SH-SY5Y (cell line): ENCODE data around the gene ZNF544.

Source experiments
- GATA2 ChIP-seq: IDR thresholded peaks from 2 replicates; pipeline ENCODE4 v1.6.1; 2011; ENCODE audit warnings: mild to moderate bottlenecking, low read depth, low read length
- GATA3 ChIP-seq: IDR thresholded peaks from 2 replicates; pipeline ENCODE4 v1.6.1; 2011; ENCODE audit warnings: low read depth, mild to moderate bottlenecking, low read length, moderate library complexity

The ZNF544 gene

DNA sequence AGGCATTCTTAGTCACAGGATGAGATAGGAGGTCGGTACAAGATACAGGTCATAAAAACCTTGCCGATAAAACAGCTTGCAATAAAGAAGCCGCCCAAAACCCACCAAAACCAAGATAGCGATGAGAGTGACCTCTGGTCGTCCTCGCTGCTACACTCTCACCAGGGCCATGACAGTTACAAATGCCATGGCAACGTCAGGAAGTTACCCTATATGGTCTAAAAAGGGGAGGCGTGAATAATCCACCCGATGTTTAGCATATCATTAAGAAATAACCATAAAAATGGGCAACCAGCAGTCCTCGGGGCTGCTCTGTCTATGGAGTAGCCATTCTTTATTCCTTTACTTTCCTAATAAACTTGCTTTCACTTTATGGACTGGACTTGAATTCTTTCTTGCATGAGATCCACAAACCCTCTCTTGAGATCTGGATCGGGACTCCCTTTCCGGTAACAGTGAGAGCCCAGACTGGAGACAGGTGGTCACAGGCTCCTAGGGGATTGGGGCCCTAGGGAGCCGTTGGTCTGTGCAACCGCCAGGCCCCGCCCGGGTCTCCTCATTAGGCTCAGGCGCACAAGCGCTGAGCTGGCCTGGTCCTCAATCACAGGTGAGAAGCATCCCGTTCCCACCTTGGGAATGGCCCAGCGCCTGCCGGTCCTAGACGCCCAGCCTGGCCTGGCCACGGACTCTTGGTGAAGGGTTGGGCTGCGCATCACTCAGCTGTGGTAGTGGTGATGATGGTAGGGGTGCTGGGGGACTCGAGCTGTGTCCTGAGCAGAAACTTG, 10.9 kb upstream of the ZNF544 start:
- TF ChIP-seq GATA2 (no peak), GATA3 (no peak)

DNA sequence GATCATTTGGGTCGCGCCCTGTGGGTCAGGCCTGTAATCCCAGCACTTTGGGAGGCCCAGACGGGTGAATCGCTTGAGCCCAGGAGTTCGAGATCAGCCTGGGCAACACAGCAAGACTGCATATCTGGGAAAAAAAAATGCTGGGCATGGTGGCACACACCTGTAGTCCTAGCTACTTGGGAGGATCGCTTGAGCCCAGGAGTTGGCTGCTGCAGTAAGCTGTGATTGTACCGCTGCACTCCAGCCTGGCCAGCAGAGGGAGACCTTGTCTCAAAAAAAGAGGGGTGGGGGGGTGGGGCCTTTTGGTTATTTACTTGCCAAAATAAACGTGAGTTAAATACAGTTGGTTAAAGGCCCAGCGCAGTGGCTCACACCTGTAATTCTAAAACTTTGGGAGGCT, 9.8 kb upstream of the ZNF544 start:
- TF ChIP-seq GATA2: no peak
- TF ChIP-seq GATA3: no peak

DNA sequence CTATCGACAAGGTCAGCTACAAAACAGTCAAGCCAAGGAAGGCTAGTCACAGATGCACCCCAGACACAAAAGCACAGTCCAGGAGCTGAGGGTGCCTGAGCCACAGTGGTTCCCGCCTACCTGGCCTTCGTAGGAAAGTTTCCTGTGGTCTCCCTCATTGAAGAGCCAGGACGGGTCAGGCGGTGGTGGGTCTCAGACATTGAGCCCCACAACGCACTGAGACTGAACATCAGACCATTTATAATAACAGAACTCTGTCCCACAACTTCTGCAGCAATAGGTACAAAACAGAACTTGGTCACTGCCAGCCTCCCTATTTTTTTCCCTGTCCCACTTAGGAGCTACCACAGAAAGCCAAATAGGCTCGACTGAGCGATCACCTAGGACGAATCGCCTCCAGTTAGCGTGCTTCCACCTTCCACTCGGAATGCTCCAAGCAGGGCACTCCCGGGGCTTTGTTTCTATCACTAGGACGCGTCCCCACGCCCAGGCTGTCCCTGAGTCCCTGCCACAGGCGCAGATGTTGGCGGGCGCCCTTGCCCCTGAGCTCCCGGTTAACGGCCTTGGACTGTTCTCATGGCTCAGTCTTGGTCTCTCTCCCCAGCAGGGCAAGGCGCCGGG, 640 bp upstream of the ZNF544 start:
- TF ChIP-seq GATA3 (no peak), GATA2 (no peak)

- TF ChIP-seq GATA3 (no peak), GATA2 (no peak)
These were observed 533 bp downstream of the ZNF544 start for GRCh38 chr19:58229255-58229639.

- TF ChIP-seq GATA3: no peak
- no peak for TF ChIP-seq GATA2
These were observed 8.6 kb downstream of the ZNF544 start for GRCh38 chr19:58237324-58237723.

GRCh38 chr19:58243351-58243750, 14.6 kb downstream of the ZNF544 start:
- TF ChIP-seq GATA2: no peak
- TF ChIP-seq GATA3: no peak

DNA sequence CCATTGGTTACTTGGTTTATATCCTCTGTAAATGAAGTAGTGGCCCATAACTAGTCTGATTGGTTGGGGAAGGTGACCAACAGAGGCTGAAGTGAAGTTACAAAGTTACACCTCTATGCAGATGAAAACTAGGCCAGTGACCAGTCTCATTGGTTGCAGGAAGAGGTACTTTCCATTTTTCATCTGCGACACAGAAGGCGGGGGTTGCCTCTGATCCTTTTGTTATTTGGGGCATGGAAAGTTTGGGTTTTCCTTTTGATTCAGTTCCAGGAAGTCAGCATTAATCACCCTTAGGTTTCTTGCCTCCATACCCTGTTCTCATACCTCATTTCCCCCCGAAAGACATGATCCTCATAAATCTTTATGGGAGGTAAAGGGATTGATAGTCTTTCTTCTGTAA, 20.2 kb downstream of the ZNF544 start:
- TF ChIP-seq GATA3 (no peak), GATA2 (no peak)

- no peak for TF ChIP-seq GATA3
These were observed 23.5 kb downstream of the ZNF544 start for GRCh38 chr19:58252102-58252685.

GRCh38 chr19:58261600-58261967, 32.9 kb downstream of the ZNF544 start:
- no peak for TF ChIP-seq GATA3
- TF ChIP-seq GATA2: no peak

GRCh38 chr19:58261968-58262921, 33.5 kb downstream of the ZNF544 start:
- TF ChIP-seq GATA3 (no peak), GATA2 (no peak)

- TF ChIP-seq GATA2 (no peak), GATA3 (no peak)
These were observed 34.2 kb downstream of the ZNF544 start for GRCh38 chr19:58262922-58263296.

GRCh38 chr19:58265100-58265499, 36.4 kb downstream of the ZNF544 start:
- no peak for TF ChIP-seq GATA2

GRCh38 chr19:58268344-58268743, 39.6 kb downstream of the ZNF544 start:
- TF ChIP-seq GATA3 (no peak), GATA2 (no peak)

GRCh38 chr19:58274771-58275201, 46.1 kb downstream of the ZNF544 start:
- TF ChIP-seq GATA2 (no peak), GATA3 (no peak)

DNA sequence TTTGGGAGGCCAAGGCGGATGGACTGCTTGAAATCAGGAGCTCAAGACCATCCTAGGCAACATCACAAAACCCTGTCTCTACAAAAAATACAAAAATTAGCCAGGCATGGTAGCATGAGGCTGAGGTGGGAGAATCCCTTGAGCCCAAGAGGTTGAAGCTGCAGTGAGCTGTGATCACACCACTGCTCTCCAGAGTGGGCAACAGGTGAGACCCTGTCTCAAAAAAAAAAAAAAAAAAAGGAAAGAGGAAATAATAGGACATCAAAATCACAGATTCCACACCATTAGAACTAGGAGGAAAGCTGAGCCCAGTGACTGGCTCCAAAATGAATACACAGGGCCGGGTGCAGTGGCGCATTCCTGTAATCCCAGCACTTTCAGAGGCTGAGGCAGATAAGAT, 46.9 kb downstream of the ZNF544 start:
- TF ChIP-seq GATA2: no peak
- no peak for TF ChIP-seq GATA3

- no peak for TF ChIP-seq GATA3
- no peak for TF ChIP-seq GATA2
These were observed 48.5 kb downstream of the ZNF544 start for GRCh38 chr19:58277197-58277596.
